Renal cortex interstitium (tissue), 11 donors: ENCODE data around the gene EPHB2. TPM values are rescaled to one million over a fixed set of nuclear protein-coding genes. Genes with fewer than 3 reads are reported as not detected.

Experiments used
- DNase-seq, 11 donors: peaks; one replicate each; pipeline ENCODE4 v3.0.0-alpha.2; 2013; ENCODE audit warnings: low read depth in 9 of 11, low spot score in 4 of 11; ENCODE audit errors: extremely low read depth in 1 of 11
- polyA plus RNA-seq, 3 donors: library from polyadenylated mRNA; unstranded; fragments of 120-200 nt; gene quantifications; one replicate each; pipeline ENCODE4 v1.2.1, GENCODE V29; 2013; ENCODE audit not compliant: insufficient read length in 3 of 3

Gene EPHB2
- polyA plus RNA-seq, 3 donors: 11.8 to 16.1 (median 11.9) TPM

GRCh38 chr1:22857661-22858060 is 147.0 kb downstream of the EPHB2 start:
- no peak for DNase-seq

DNA sequence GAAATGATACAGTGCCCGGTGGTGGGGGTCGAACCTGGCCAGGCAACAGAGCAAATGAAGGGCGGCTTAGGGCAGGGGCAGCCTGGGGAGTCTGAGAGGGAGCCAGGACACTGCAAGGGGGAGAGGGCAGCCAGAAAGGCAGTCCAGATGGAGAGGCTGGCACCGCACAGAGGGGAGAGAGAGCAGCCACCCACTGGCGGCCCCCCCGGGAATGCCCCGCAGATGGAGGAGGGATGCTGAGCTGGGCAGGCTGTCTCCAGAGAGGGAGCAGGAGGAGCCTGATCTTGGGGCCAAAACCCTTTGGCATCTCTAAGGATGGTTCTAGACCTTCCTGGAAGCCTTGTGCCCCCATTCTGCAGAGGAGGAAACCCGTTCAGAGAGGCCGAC is 149.8 kb downstream of the EPHB2 start:
- no peak for DNase-seq

DNA sequence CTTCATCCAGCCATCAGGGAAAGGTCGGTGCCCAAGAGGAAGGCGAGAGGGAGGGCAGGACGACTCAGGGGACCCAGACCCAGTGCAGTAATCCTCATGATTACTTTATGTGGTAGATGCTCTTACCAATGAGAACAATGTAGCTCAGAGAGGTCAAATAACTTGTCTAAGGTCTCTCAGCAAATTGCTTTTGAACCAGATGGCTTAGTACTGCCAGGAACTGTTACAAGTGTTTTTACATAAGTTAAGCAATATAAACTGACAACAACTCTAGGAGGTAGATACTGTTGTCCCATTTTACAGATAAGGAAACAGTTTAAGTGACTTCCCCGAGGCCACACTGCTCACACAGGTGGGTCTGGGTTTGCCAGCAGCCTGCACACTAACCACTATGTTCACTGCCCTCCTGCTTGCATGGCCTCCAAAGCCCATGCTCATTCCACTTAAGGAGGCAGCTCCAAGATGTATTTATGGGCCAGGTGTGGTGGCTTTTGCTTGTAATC is 150.3 kb downstream of the EPHB2 start:
- no peak for DNase-seq

DNA sequence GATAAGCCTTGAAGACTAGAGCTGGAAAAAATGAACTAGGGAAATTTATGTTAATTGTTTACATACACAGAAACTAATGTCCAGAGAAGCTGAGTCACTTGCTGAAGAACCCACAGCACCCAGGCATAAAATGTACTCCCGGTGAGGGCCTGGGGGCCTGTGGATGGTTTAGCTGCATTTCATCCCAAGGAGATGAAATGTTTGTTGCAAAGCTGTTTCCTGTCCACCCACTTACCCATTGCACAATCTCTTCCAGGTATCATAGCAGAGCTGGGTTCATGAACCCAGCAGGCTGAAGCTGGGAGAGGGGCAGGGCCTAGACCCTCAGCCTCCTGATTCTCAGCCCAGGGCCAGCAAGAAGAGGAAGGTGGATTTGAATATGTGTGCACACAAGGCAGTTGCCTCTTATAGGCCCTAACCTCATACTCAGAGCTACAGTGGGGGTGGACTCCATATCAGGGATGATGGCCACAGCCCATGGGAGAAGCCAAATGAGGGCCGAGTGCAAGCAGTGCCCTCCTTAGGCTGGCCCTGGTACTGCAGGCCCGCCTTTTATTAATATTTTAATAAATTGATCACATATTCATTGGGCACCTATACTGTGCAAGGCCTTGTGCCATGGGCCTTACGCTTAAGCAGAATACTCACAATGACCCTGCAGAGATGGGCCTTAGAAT is 151.3 kb downstream of the EPHB2 start:
- DNase-seq: no peak

DNA sequence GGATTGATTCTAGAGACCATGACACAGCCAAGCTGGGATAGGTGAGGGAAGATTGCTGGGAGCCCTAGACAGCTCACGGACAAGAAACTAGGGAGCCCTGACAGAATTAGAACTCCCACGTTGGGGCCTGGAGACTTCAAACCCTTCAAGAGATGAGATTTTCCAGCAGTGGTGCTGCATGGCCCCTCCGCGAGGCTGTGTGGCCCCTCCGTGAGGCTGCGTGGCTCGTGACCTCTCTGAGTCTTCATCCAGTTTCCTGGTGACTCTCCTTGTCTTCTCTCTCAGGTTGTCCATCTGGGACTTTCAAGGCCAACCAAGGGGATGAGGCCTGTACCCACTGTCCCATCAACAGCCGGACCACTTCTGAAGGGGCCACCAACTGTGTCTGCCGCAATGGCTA is 152.1 kb downstream of the EPHB2 start:
- no peak for DNase-seq

- DNase-seq: no peak
Measured at GRCh38 chr1:22863766-22864165, 153.1 kb downstream of the EPHB2 start.

DNA sequence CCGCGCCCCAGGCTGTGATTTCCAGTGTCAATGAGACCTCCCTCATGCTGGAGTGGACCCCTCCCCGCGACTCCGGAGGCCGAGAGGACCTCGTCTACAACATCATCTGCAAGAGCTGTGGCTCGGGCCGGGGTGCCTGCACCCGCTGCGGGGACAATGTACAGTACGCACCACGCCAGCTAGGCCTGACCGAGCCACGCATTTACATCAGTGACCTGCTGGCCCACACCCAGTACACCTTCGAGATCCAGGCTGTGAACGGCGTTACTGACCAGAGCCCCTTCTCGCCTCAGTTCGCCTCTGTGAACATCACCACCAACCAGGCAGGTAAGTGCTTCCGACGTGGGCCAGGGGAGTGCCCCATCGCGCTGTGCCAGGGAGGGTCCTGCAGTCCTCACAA is 154.2 kb downstream of the EPHB2 start:
- no peak for DNase-seq

DNA sequence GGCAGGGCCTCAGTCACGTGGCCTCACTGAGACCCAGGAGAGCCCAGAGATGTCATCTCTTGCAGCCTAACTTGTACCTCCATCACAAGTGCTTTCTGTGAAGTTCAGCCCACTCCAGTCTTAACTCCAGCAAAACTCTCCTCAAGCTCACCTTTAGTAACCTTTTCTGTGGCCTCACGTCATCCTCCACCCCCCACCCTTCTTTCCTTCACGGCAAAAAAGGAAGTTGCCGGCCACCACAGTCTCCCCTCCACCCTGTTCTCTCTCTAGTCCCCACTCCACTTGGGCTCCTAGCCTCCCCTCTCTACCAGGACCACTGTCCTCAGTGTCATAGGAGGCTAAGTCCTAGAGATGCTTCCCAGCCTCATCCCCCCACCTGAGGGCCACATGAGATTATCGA is 155.1 kb downstream of the EPHB2 start:
- no peak for DNase-seq

GRCh38 chr1:22866868-22867267 is 156.2 kb downstream of the EPHB2 start:
- no peak for DNase-seq

GRCh38 chr1:22868331-22868730 is 157.7 kb downstream of the EPHB2 start:
- no peak for DNase-seq

GRCh38 chr1:22869325-22869724 is 158.7 kb downstream of the EPHB2 start:
- no peak for DNase-seq

GRCh38 chr1:22870201-22870871 is 159.7 kb downstream of the EPHB2 start:
- DNase-seq: no peak

DNA sequence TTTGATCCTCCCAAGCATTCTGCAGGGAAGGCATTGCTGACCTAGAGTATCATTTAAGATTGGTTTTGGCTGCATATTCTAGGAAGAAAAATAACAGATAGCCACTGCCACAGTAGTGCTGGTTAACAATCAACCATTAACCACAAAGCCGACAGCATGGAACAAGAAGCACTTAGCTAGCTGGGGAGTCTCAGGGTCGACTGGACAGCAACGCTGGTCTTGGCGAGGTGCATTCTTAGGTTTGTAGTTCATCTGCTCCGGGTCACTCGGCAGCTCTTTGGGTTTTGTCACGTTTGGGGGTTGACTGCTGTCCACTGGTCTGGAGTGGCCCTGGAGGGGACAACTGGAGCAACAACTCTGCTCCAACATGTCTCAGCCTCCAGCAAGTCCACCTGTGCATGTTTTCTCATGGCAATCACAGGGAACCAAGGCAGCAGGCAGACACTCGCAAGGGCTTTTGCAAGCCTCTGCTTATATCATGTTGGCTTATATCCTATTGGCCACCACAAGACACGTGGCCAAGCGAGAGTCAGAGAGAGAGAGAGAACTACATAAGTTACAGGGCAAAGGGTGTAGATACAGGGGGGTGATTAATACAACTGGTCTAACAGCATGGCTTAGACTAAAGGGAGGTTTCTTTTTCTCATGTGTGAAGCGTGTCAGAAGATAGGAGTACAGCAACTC is 162.5 kb downstream of the EPHB2 start:
- DNase-seq: peak in 1 of 11 donors; percentile 50

GRCh38 chr1:22874785-22875184 is 164.1 kb downstream of the EPHB2 start:
- no peak for DNase-seq

GRCh38 chr1:22875241-22875640 is 164.6 kb downstream of the EPHB2 start:
- no peak for DNase-seq

DNA sequence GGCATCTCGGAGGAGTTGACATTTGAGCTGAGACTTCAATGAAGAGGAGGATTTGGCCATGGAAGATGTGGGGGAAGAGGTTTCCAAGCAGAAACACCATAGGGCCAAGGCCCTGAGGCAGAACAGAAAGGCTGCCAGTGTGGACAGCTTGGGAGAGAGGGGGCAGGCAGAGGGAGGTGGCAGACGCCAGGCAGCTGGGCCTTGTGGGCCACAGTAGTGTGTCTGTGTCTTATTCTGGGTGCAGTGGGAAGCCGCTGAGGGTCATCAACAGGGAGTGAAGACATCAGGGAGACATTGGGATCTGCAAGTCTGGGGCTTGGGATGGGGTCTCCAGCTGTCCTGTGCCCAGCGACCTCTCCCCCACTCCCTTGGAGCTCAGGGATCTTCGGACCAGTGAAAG is 165.2 kb downstream of the EPHB2 start:
- no peak for DNase-seq

GRCh38 chr1:22876359-22877111 is 165.9 kb downstream of the EPHB2 start:
- DNase-seq: peak in 2 of 11 donors; percentile 22 to 28

- DNase-seq: no peak
Measured at GRCh38 chr1:22877112-22877915, 166.7 kb downstream of the EPHB2 start.

DNA sequence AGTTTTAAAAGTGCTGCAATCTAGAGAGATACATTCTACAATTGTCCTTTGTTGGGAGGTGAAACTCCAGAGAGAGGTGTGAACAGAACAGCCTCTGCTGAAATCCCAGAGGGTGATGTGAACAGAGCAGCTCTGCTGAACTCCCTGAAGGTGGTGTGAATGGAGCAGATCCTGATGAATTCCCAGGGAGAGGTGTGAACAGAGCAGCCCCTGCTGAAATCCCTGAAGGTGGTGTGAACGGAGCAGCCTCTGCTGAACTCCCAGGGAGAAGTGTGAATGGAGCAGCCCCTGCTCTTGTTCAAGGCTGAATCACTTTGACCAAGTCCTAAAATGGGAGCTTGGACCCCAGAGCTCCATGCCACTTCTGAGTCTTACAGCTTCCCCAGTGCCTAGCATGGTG is 167.3 kb downstream of the EPHB2 start:
- no peak for DNase-seq
